Bronchial smooth muscle cell (primary cell): ENCODE measurements around the gene JAKMIP1. TPM values are rescaled to one million over a fixed set of nuclear protein-coding genes. Genes with fewer than 3 reads are reported as not detected.

ENCODE experiments used
- total RNA-seq: library from RNA; depleted of rRNA; stranded (reverse); fragments of >200 nt; gene quantifications from 2 replicates; pipeline ENCODE4 v1.2.1, GENCODE V29; 2014

JAKMIP1 gene
- not detected in 2 replicates for total RNA-seq

DNA sequence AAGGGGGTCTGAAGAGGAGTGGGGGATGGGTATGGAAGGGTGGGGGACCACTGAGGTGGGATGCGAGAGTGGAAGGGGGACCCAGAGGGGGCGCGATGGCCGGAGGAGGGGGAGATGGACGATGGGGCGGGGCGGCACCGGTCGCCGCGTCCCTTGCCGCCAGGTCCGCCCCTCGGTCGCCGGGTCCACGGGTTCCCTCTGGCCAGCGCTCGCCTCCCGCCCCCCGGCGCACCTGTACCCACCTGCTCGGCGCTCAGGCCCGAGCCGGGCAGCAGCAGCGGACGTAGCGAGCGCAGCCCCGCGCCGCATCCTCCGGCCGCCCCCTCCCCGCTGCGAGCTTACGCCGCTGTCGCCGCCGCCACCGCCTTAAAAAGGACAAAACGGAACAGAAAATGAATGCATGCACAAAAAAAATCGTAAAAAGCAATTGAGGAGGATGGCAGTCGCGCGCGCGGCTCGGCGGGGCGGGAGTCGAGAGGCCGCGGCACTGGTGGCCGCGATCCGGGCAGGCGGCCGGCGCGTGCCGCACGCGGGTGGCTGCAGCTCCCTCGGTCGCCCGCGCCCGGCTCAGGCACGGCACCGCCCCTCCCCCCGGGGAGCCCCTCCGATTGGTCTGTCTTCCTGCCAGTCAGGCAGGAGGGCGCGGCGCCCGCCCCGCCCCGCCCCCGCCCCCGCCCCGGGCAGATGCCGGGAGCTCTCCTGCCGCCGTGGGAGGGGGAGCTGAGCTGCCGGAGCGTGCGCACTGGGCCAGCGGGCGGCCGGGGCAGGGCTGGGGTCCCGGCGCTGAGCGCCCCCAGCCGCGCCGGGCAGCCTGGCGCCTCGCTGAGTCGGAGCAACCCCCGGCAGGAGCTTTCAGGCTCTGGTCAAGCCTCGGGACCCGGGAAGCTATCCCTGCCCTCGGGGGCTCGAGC is at the start of gene JAKMIP1:
Gene JAKMIP1, minus strand, starts transcription at position 539 of the 911 bp plus-strand sequence. CDS start 87,699 bp downstream, outside the sequence.

DNA sequence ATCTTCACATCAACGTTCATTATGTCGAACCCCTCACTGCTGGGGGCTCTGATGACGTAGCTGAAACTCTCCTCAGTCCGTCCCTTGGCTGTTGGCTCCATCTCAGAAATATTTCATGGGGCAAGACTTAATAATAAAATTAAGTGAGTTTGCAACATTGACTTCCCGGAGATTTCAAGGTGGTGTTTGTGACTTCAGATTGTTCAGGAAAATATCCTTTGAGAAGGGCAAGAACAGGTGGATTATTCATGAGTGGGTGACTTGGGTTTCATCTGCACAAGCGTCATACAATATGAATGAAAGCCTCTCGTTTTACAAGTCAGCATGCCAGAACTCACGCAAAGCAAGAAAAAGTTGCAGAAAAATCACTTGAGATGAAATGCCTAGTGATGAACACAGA is 182.0 kb downstream of the JAKMIP1 start, which contains the start of gene C4orf50:
Gene C4orf50, minus strand, starts transcription at position 101 of the 400 bp plus-strand sequence.

Other genes with a start within 250 kb of the JAKMIP1 start
- not detected in 2 replicates for gene C4orf50, start 182.1 kb downstream of the JAKMIP1 start, total RNA-seq
- gene WFS1, start 69.3 kb upstream of the JAKMIP1 start, total RNA-seq = 15.6 and 21.1 TPM in 2 replicates